GM18511 (cell line): Measurements from ENCODE around the gene CENPS.

Source experiments
- ATAC-seq: cut with Tn5 transposase; IDR thresholded peaks from one replicate; pipeline ENCODE4 v1.9.1; 2021; ENCODE audit warnings: mild to moderate bottlenecking, moderate library complexity; ENCODE audit not compliant: unreplicated experiment

CENPS gene

GRCh38 chr1:10489291-10490055 is 59.2 kb downstream of the CENPS start:
- ATAC-seq: no peak

GRCh38 chr1:10490286-10490970 is 60.2 kb downstream of the CENPS start:
- ATAC-seq: no peak
